DMS153 treated with DMSO at 0.1 percent for 48 hours (cell line): ENCODE results near the gene PIGB.
"Not testable (repeated sequence)": the region's sequence is repeated elsewhere in the genome, so short reads cannot be mapped to it uniquely, and the experiment has no call there.

Source experiments
- DNase-seq: peaks from one replicate; lab custom pipeline; 2025; ENCODE audit not compliant: unreplicated experiment; lab: John Stamatoyannopoulos, UW

The PIGB gene

GRCh38 chr15:55297315-55297714, 21.7 kb upstream of the PIGB start:
- DNase-seq, result no peak

GRCh38 chr15:55302801-55303200, 16.2 kb upstream of the PIGB start:
- not testable (repeated sequence) for DNase-seq

GRCh38 chr15:55319537-55320237, 665 bp downstream of the PIGB start:
- DNase-seq, result no peak

GRCh38 chr15:55320238-55320550, 1.2 kb downstream of the PIGB start:
- DNase-seq, result no peak

- DNase-seq, result no peak
Measured at GRCh38 chr15:55320963-55321362, 1.9 kb downstream of the PIGB start.

- no peak for DNase-seq
Measured at GRCh38 chr15:55322467-55322866, 3.4 kb downstream of the PIGB start.

GRCh38 chr15:55327387-55327786, 8.4 kb downstream of the PIGB start:
- no peak for DNase-seq

- DNase-seq, result no peak
Measured at GRCh38 chr15:55334371-55334770, 15.3 kb downstream of the PIGB start.

- DNase-seq, result no peak
Measured at GRCh38 chr15:55334997-55335396, 16.0 kb downstream of the PIGB start.

- no peak for DNase-seq
Measured at GRCh38 chr15:55337160-55337559, 18.1 kb downstream of the PIGB start.

- no peak for DNase-seq
Measured at GRCh38 chr15:55343168-55343567, 24.1 kb downstream of the PIGB start.

GRCh38 chr15:55344206-55344605, 25.2 kb downstream of the PIGB start:
- DNase-seq, result no peak

- no peak for DNase-seq
Measured at GRCh38 chr15:55348281-55348778, 29.3 kb downstream of the PIGB start.

GRCh38 chr15:55349282-55349681, 30.3 kb downstream of the PIGB start:
- DNase-seq, result no peak

GRCh38 chr15:55353025-55353424, 34.0 kb downstream of the PIGB start:
- no peak for DNase-seq

GRCh38 chr15:55356985-55357585, 38.1 kb downstream of the PIGB start:
- DNase-seq, result no peak

- DNase-seq, result no peak
Measured at GRCh38 chr15:55357774-55358173, 38.8 kb downstream of the PIGB start.

GRCh38 chr15:55358471-55358870, 39.4 kb downstream of the PIGB start:
- no peak for DNase-seq

- no peak for DNase-seq
Measured at GRCh38 chr15:55360256-55360655, 41.2 kb downstream of the PIGB start.

GRCh38 chr15:55361048-55361447, 42.0 kb downstream of the PIGB start:
- DNase-seq, result no peak

- no peak for DNase-seq
Measured at GRCh38 chr15:55362641-55363040, 43.6 kb downstream of the PIGB start.

- DNase-seq, result no peak
Measured at GRCh38 chr15:55366981-55367380, 48.0 kb downstream of the PIGB start.
